Vagina (tissue), 2 donors: ENCODE data around the gene FGF2.

Source experiments
- CTCF ChIP-seq, 3 experiments: fragments of 450-650 bp in 2 of 3; fragments of 200-600 bp in 1 of 3; sonication (generic) in 1 of 3; IDR thresholded peaks; one replicate each; pipeline ENCODE4 v1.5.1; 2017 to 2019; ENCODE audit warnings: antibody characterized with exemption in 3 of 3, mild to moderate bottlenecking in 2 of 3, moderate library complexity in 2 of 3
- POLR2A ChIP-seq, 2 donors: fragments of 450-650 bp; IDR thresholded peaks; one replicate each; pipeline ENCODE4 v1.6.1; 2017; ENCODE audit warnings: antibody characterized with exemption in 2 of 2, mild to moderate bottlenecking in 2 of 2, moderate library complexity in 2 of 2
- POLR2AphosphoS5 ChIP-seq, 2 donors: sonication (generic); formaldehyde crosslinking; IDR thresholded peaks; one replicate each; pipeline ENCODE4 v1.9.0; 2017; ENCODE audit warnings: antibody characterized with exemption in 2 of 2, mild to moderate bottlenecking in 2 of 2, low read depth in 1 of 2; ENCODE audit not compliant: insufficient read depth in 1 of 2

GRCh38 chr4:122845066-122845465, 18.4 kb downstream of the FGF2 start:
- TF ChIP-seq CTCF (IDR thresholded peaks at IDR 0.05): no peak
- no peak for TF ChIP-seq POLR2AphosphoS5 (IDR thresholded peaks at IDR 0.05; ENCODE audit: insufficient read depth in 1 of 2, low read depth in 1 of 2)
- TF ChIP-seq POLR2A (IDR thresholded peaks at IDR 0.05): no peak
